WERI-Rb-1 (cell line): ENCODE data around the gene CFAP69.

ENCODE experiments used
- DNase-seq: peaks from one replicate; pipeline ENCODE4 v3.0.0-alpha.2; 2020
- H3K27ac ChIP-seq: fragments of 250-450 bp; sonication (Bioruptor Pico); 2 replicates; pipeline ENCODE4 v1.5.1; 2020; ENCODE audit warnings: mild to moderate bottlenecking, moderate library complexity
- H3K27me3 ChIP-seq: fragments of 250-450 bp; sonication (Bioruptor Pico); 2 replicates; pipeline ENCODE4 v1.5.1; 2021; ENCODE audit warnings: mild to moderate bottlenecking, low read depth, moderate library complexity; ENCODE audit not compliant: insufficient read depth, severe bottlenecking
- H3K36me3 ChIP-seq: fragments of 250-450 bp; sonication (Bioruptor Pico); 2 replicates; pipeline ENCODE4 v1.5.1; 2020; ENCODE audit warnings: mild to moderate bottlenecking, moderate library complexity
- H3K4me3 ChIP-seq: 2 replicates; pipeline ENCODE4 v1.5.1; 2011; ENCODE audit warnings: low read depth, mild to moderate bottlenecking, control low read depth, low read length
- H3K9me3 ChIP-seq: fragments of 250-450 bp; sonication (Bioruptor Pico); 2 replicates; pipeline ENCODE4 v1.5.1; 2021; ENCODE audit warnings: mild to moderate bottlenecking, moderate library complexity; ENCODE audit not compliant: severe bottlenecking
- CTCF ChIP-seq: IDR thresholded peaks from 2 replicates; pipeline ENCODE4 v1.5.1; 2011; ENCODE audit warnings: low read depth, mild to moderate bottlenecking, control low read depth, inconsistent platforms, low read length

CFAP69 gene

GRCh38 chr7:90236721-90237289 is 8.2 kb upstream of the CFAP69 start:
- TF ChIP-seq CTCF, result no peak
- H3K36me3 ChIP-seq, result no peaks in the 10 kb centered on the region
- peak; percentile 69 for DNase-seq
- no peak overlapping the region for H3K4me3 ChIP-seq
- no peak overlapping the region for H3K27ac ChIP-seq
- no peaks in the 10 kb centered on the region for H3K27me3 ChIP-seq
- H3K9me3 ChIP-seq, result no peaks in the 10 kb centered on the region

GRCh38 chr7:90238022-90238421 is 7.0 kb upstream of the CFAP69 start:
- Histone ChIP-seq H3K9me3 (no peaks in the 10 kb centered on the region), H3K4me3 (no peak overlapping the region), H3K27ac (no peak overlapping the region), H3K27me3 (no peaks in the 10 kb centered on the region), H3K36me3 (no peaks in the 10 kb centered on the region)
- no peak for DNase-seq
- TF ChIP-seq CTCF, result no peak

DNA sequence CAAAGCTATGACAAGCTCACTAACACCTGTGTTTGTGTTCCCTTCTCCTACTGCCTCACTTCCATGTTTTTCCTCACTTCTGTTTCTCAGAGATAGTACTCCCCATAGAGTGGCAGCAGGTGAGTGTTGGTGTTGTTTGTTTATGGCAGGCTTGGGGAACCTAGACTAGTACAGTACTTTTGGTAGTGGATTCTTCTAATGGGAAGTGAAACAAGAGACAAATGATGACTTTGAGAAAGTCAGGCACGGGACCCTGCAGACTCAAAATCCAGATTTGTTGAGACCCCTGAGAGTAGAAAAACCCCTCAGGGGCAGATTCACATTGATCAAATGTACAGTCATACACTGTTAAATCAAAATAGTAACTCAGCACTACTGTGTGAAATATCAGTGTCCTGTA is 6.4 kb upstream of the CFAP69 start:
- no peak for TF ChIP-seq CTCF
- H3K27me3 ChIP-seq, result no peaks in the 10 kb centered on the region

DNA sequence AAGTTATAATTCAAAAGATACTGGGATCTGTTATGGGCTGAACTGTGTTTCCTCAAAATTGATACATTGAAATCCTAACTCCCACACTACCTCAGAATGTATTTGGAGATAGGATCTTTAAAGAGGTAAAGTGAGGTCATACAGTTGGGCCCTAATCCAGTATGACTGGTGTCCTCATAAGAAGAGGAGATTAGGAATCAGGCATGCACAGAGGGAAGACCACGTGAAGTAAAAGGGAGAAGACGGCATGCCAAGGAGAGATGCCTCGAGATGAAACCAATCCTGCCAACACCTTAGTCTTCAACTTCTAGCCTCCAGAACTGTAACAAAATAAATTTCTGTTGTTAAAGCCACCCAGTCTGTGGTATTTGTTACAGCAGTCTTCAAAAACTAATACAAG is 5.9 kb upstream of the CFAP69 start:
- H3K27me3 ChIP-seq, result no peaks in the 10 kb centered on the region
- H3K36me3 ChIP-seq, result no peaks in the 10 kb centered on the region
- no peak for TF ChIP-seq CTCF
- H3K9me3 ChIP-seq, result no peaks in the 10 kb centered on the region
- no peak overlapping the region for H3K4me3 ChIP-seq
- DNase-seq, result peak; percentile 16
- H3K27ac ChIP-seq, result no peak overlapping the region

More for the DNA sequence above, 6.4 kb upstream of the CFAP69 start:
- H3K9me3 ChIP-seq, result no peaks in the 10 kb centered on the region
- no peaks in the 10 kb centered on the region for H3K36me3 ChIP-seq
- no peak for DNase-seq
- no peak overlapping the region for H3K4me3 ChIP-seq
- no peak overlapping the region for H3K27ac ChIP-seq

GRCh38 chr7:90239625-90240228 is 5.2 kb upstream of the CFAP69 start:
- H3K9me3 ChIP-seq, result no peaks in the 10 kb centered on the region
- no peak for DNase-seq
- H3K4me3 ChIP-seq, result no peak overlapping the region
- no peaks in the 10 kb centered on the region for H3K27me3 ChIP-seq
- no peak overlapping the region for H3K27ac ChIP-seq
- TF ChIP-seq CTCF, result no peak
- no peaks in the 10 kb centered on the region for H3K36me3 ChIP-seq
